SK-N-SH (cell line): Measurements from ENCODE around the gene TPP1. TPM values are rescaled to one million over a fixed set of nuclear protein-coding genes. Genes with fewer than 3 reads are reported as not detected.

Source experiments
- CTCF ChIA-PET: fragments of 300-600, 350-600 bp; formaldehyde crosslinking; extraction: SDS; loops from one replicate; lab custom pipeline; 2021; lab: Yijun Ruan, JAX
- POLR2A ChIA-PET: fragments of 350-600 bp; sonication (Branson Sonifier 250); formaldehyde crosslinking; extraction: SDS; loops from one replicate; lab custom pipeline; 2020; ENCODE audit warnings: antibody characterized with exemption, inconsistent platforms; lab: Yijun Ruan, JAX
- DNase-seq: peaks from one replicate; pipeline ENCODE4 v3.0.0; 2012
- H2AFZ ChIP-seq: fragments of 200-600 bp; sonication (generic); 2 replicates; pipeline ENCODE4 v1.8.1; 2016; ENCODE audit warnings: antibody characterized with exemption, mild to moderate bottlenecking, low read depth
- H3F3A ChIP-seq: fragments of 200-600 bp; sonication (generic); replicated peaks from 2 replicates; pipeline ENCODE3; 2016; ENCODE audit warnings: antibody characterized with exemption, mild to moderate bottlenecking; ENCODE audit not compliant: insufficient read depth
- H3K27ac ChIP-seq, 2 experiments: fragments of 200-500 bp in 1 of 2; fragments of 200-600 bp in 1 of 2; sonication (Bioruptor generic) in 1 of 2; sonication (generic), shearing (Covaris generic) in 1 of 2; 2 replicates each; pipeline versions ENCODE4 v1.5.1 to v1.6.1; 2014 to 2016; ENCODE audit warnings: low read depth in 2 of 2, inconsistent platforms in 1 of 2, low read length in 1 of 2, mild to moderate bottlenecking in 1 of 2, mixed read lengths in 1 of 2
- H3K27me3 ChIP-seq: fragments of 200-600 bp; sonication (generic), shearing (Covaris generic); 2 replicates; pipeline ENCODE4 v1.6.1; 2016; ENCODE audit warnings: mixed run types; ENCODE audit not compliant: insufficient read depth
- H3K36me3 ChIP-seq, 2 experiments: fragments of 200-500 bp in 1 of 2; fragments of 200-600 bp in 1 of 2; sonication (Bioruptor generic) in 1 of 2; sonication (generic) in 1 of 2; replicated peaks in 1 of 2; 2 replicates each; pipeline versions ENCODE3 to v1.5.1; 2014 to 2016; ENCODE audit warnings: low read length in 1 of 2, mild to moderate bottlenecking in 1 of 2; ENCODE audit not compliant: insufficient read depth in 2 of 2, control insufficient read depth in 1 of 2
- H3K4me1 ChIP-seq, 2 experiments: fragments of 200-500 bp in 1 of 2; fragments of 200-600 bp in 1 of 2; sonication (Bioruptor generic) in 1 of 2; sonication (generic), shearing (Covaris generic) in 1 of 2; 2 replicates each; pipeline versions ENCODE4 v1.5.1 to v1.6.1; 2014 to 2016; ENCODE audit warnings: low read depth in 1 of 2, low read length in 1 of 2, mixed run types in 1 of 2; ENCODE audit not compliant: insufficient read depth in 2 of 2, control insufficient read depth in 1 of 2
- H3K4me2 ChIP-seq: fragments of 200-600 bp; sonication (generic), shearing (Covaris generic); 2 replicates; pipeline ENCODE4 v1.6.1; 2017; ENCODE audit warnings: mixed run types
- H3K4me3 ChIP-seq, 2 experiments: fragments of 200-500 bp in 1 of 2; fragments of 200-600 bp in 1 of 2; sonication (Bioruptor generic) in 1 of 2; sonication (generic), shearing (Covaris generic) in 1 of 2; 2 replicates each; pipeline versions ENCODE4 v1.5.1 to v1.8.1; 2014 to 2016; ENCODE audit warnings: low read depth in 2 of 2, inconsistent platforms in 1 of 2, low read length in 1 of 2, mild to moderate bottlenecking in 1 of 2, mixed read lengths in 1 of 2, moderate library complexity in 1 of 2
- H3K79me2 ChIP-seq: fragments of 200-600 bp; sonication (generic); 2 replicates; pipeline ENCODE4 v1.8.1; 2017; ENCODE audit warnings: mild to moderate bottlenecking; ENCODE audit not compliant: insufficient read depth
- H3K9ac ChIP-seq: fragments of 200-600 bp; sonication (generic); 2 replicates; pipeline ENCODE4 v1.6.1; 2017; ENCODE audit warnings: mixed run types
- H3K9me2 ChIP-seq: fragments of 200-600 bp; sonication (generic); 2 replicates; pipeline ENCODE4 v1.6.1; 2017; ENCODE audit warnings: mixed run types
- H3K9me3 ChIP-seq: fragments of 200-600 bp; sonication (generic); 2 replicates; pipeline ENCODE4 v1.6.1; 2017; ENCODE audit warnings: mixed run types, mild to moderate bottlenecking, moderate library complexity
- H4K20me1 ChIP-seq: fragments of 200-600 bp; sonication (generic); 2 replicates; pipeline ENCODE4 v1.6.1; 2017; ENCODE audit warnings: mild to moderate bottlenecking, mixed run types; ENCODE audit not compliant: insufficient read depth
- CTCF ChIP-seq: fragments of 200-600 bp; sonication (generic); IDR thresholded peaks from 2 replicates; pipeline ENCODE4 v1.6.1; 2017; ENCODE audit warnings: antibody characterized with exemption, mild to moderate bottlenecking, moderate library complexity
- FOSL2 ChIP-seq: IDR thresholded peaks from 2 replicates; pipeline ENCODE4 v1.4.0; 2012; ENCODE audit warnings: low read depth, mild to moderate bottlenecking, moderate library complexity, borderline replicate concordance
- FOXJ3 ChIP-seq: sonication (generic); formaldehyde crosslinking; IDR thresholded peaks from 2 replicates; pipeline ENCODE4 v1.5.1; 2020; ENCODE audit warnings: mild to moderate bottlenecking, missing genetic modification reagents
- FOXM1 ChIP-seq: IDR thresholded peaks from 2 replicates; pipeline ENCODE4 v1.4.0; 2012; ENCODE audit warnings: low read depth, mild to moderate bottlenecking
- IRF3 ChIP-seq: fragments of 150-350 bp; IDR thresholded peaks from 2 replicates; pipeline ENCODE4 v1.6.1; 2016; ENCODE audit warnings: mild to moderate bottlenecking, low read depth, low read length
- MXI1 ChIP-seq: IDR thresholded peaks from 2 replicates; pipeline ENCODE4 v1.6.1; 2012; ENCODE audit warnings: mild to moderate bottlenecking, low read depth, low read length, improper control_type of control experiment
- NFIC ChIP-seq: IDR thresholded peaks from 2 replicates; pipeline ENCODE4 v1.4.0; 2012; ENCODE audit warnings: borderline replicate concordance
- POLR2AphosphoS5 ChIP-seq: IDR thresholded peaks from 2 replicates; pipeline ENCODE4 v1.6.1; 2012; ENCODE audit warnings: low read depth, low read length
- RCOR1 ChIP-seq: fragments of 150-350 bp; IDR thresholded peaks from 2 replicates; pipeline ENCODE4 v1.6.1; 2017; ENCODE audit warnings: antibody characterized with exemption, low read length
- REST ChIP-seq: IDR thresholded peaks from 2 replicates; pipeline ENCODE4 v1.6.1; 2012; ENCODE audit warnings: mild to moderate bottlenecking, low read depth, low read length, moderate library complexity
- RXRA ChIP-seq: IDR thresholded peaks from 2 replicates; pipeline ENCODE4 v1.4.0; 2012; ENCODE audit warnings: low read depth, mild to moderate bottlenecking, borderline replicate concordance
- TAF1 ChIP-seq: IDR thresholded peaks from 2 replicates; pipeline ENCODE4 v1.6.1; 2012; ENCODE audit warnings: low read depth, mild to moderate bottlenecking, low read length, moderate library complexity, borderline replicate concordance
- TCF12 ChIP-seq: IDR thresholded peaks from 2 replicates; pipeline ENCODE4 v1.4.0; 2012
- TEAD4 ChIP-seq: IDR thresholded peaks from 2 replicates; pipeline ENCODE4 v1.4.0; 2012; ENCODE audit warnings: mild to moderate bottlenecking, borderline replicate concordance; ENCODE audit not compliant: insufficient read depth
- USF2 ChIP-seq: fragments of 150-350 bp; IDR thresholded peaks from 2 replicates; pipeline ENCODE4 v1.6.1; 2017; ENCODE audit warnings: antibody characterized with exemption, low read length, low read depth, borderline replicate concordance
- ZBTB33 ChIP-seq: IDR thresholded peaks from 2 replicates; pipeline ENCODE4 v1.4.0; 2012; ENCODE audit warnings: low read depth, borderline replicate concordance
- WGBS: methylation state at CpG from one replicate; pipeline ENCODE4 v1.1.6; 2017; ENCODE audit warnings: low lambda C conversion rate; 5-methylcytosine and 5-hydroxymethylcytosine counted together
- polyA plus RNA-seq, 3 experiments: library from polyadenylated mRNA; depleted of rRNA; stranded (reverse); fragments of >200 nt; gene quantifications; 2 replicates each; pipeline ENCODE4 v1.2.3, GENCODE V29; 2012

The TPP1 gene
- polyA plus RNA-seq, 1 of the 3 experiments (the other 2 are of a cell fraction) = 105 TPM

- peaks cover 7% of the 10 kb centered on the region; the same call in 1 of the 2 replicates for H3K79me2 ChIP-seq
- peaks cover 24% of the 10 kb centered on the region; the same call in 1 of the 2 replicates for H3K9me3 ChIP-seq
- no peak for TF ChIP-seq MXI1
- no peak for TF ChIP-seq NFIC
- TF ChIP-seq POLR2AphosphoS5 = no peak
- no peak overlapping the region for H3K27ac ChIP-seq
- H4K20me1 ChIP-seq = no peaks in the 10 kb centered on the region; the same call in 1 of the 2 replicates
- peaks cover 28% of the 10 kb centered on the region for H3F3A ChIP-seq
- H3K36me3 ChIP-seq = peaks cover 0 to 10% of the 10 kb centered on the region in 2 experiments
- ChIA-PET POLR2A (no interaction called here), CTCF (interaction anchor here (0.7 to 2.1 kb wide), 6 partner anchors 11 to 200 kb away, joined by 3 to 9 read pairs (median 3); no protein-coding TSS in a partner anchor)
- no peak for DNase-seq
- H3K4me3 ChIP-seq = no peak overlapping the region
- no peaks in the 10 kb centered on the region for H3K27me3 ChIP-seq
- WGBS = 81% methylated on average over 2 of the region's 2 CpGs
- no peak overlapping the region for H3K9ac ChIP-seq
- H3K4me1 ChIP-seq = peaks cover 17 to 22% of the 10 kb centered on the region in 2 experiments
- H3K4me2 ChIP-seq = no peak overlapping the region
- H3K9me2 ChIP-seq = peaks cover 2% of the 10 kb centered on the region; the same call in 1 of the 2 replicates
- H2AFZ ChIP-seq = no peak overlapping the region
These were observed 39.5 kb downstream of the TPP1 start for GRCh38 chr11:6579681-6580080.

GRCh38 chr11:6578134-6578533 lies 41.1 kb downstream of the TPP1 start:
- peak overlapping the region; percentile 61; the same call in 1 of the 2 replicates for H3K4me2 ChIP-seq
- DNase-seq = no peak
- peak overlapping the region in 1 of 2 experiments; percentile 90; a peak in 1 of 4 replicates for H3K27ac ChIP-seq
- H3K27me3 ChIP-seq = no peaks in the 10 kb centered on the region
- peaks cover 7% of the 10 kb centered on the region; the same call in 1 of the 2 replicates for H3K79me2 ChIP-seq
- POLR2A ChIA-PET = no interaction called here
- WGBS = 89% methylated on average over 1 of the region's 1 CpG
- peaks cover 2% of the 10 kb centered on the region; the same call in 1 of the 2 replicates for H3K9me2 ChIP-seq
- H3K9me3 ChIP-seq = peaks cover 10% of the 10 kb centered on the region; the same call in 1 of the 2 replicates
- no peaks in the 10 kb centered on the region; the same call in 1 of the 2 replicates for H4K20me1 ChIP-seq
- CTCF ChIA-PET = interaction anchor here (1.1 to 2.2 kb wide), 2 partner anchors 15 to 105 kb away, joined by 3 to 6 read pairs; partner anchors contain the start of gene MRPL17
- TF ChIP-seq REST (no peak), FOSL2 (no peak), TEAD4 (no peak), RXRA (no peak), RCOR1 (no peak), TAF1 (no peak), TCF12 (no peak), FOXM1 (no peak), USF2 (no peak), MXI1 (no peak), IRF3 (no peak), CTCF (no peak), FOXJ3 (CRISPR knock-in tag) (no peak), NFIC (no peak), ZBTB33 (no peak)
- H3K4me3 ChIP-seq = no peak overlapping the region
- peaks cover 0 to 4% of the 10 kb centered on the region in 2 experiments for H3K36me3 ChIP-seq
- H2AFZ ChIP-seq = no peak overlapping the region
- H3K9ac ChIP-seq = no peak overlapping the region
- H3F3A ChIP-seq = peaks cover 28% of the 10 kb centered on the region
- peaks cover 17 to 22% of the 10 kb centered on the region in 2 experiments for H3K4me1 ChIP-seq
